GM19025 (cell line): ENCODE results near the gene KNL1.
"Not testable (repeated sequence)": the region's sequence is repeated elsewhere in the genome, so short reads cannot be mapped to it uniquely, and the experiment has no call there.

ENCODE experiments used
- ATAC-seq: cut with Tn5 transposase; IDR thresholded peaks from one replicate; pipeline ENCODE4 v1.9.1; 2021; ENCODE audit warnings: mild to moderate bottlenecking, low read depth, moderate library complexity; ENCODE audit not compliant: unreplicated experiment

Gene KNL1

DNA sequence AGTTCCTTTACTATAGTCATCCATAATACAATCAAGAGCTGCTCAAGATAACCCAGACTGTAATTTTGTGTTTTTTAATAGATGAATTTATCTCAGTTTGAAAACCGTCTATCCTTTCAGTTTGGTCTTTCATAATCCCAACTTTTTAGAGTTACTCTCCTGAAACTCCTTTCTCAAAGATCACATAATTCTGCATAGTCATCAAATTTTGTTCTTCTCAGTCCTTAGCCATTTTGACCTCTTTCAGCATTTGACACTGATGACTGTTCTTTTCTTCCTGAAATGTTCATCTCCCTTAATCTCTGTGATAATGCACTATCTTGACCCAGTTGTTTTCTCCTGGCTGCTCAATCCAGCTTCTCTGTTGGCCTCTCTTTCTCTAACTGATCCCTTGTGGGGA is 53.5 kb downstream of the KNL1 start:
- no peak for ATAC-seq

DNA sequence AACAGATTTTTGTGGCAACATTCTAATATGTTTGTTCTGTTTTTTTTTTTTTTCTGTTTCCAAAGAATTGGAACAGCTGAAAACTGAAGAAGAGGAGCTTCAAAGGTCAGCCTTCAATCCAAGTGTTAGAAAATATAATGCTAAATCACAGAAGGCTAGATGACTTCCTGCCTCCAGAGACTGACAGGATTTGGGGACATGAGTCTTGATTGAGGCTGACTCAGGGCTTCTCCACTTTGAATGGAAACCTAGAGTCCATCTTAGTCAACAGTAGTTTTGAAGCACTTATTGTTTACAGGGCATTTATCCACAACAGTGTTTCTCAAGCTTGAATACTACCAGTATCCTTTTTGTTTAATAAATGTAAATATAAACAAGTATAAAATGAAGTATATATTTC is 56.4 kb downstream of the KNL1 start:
- no peak for ATAC-seq

DNA sequence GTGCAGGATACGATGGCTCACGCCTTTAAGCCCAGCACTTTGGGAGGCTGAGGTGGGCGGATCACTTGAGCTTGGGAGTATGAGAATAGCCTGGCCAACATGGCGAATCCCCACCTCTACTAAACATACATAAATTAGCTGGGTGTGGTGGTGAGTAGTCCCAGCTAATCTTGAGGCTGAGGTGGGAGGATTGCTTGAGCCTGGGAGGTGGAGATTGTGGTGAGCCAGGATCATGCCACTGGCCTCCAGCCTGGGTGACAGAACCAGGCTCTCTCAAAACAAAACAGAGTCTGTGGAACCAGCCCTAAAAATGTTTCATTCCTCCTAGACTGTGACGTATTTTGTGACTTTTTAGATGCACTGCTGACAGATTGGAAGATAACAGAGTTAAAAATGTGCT is 66.6 kb downstream of the KNL1 start:
- no peak for ATAC-seq

DNA sequence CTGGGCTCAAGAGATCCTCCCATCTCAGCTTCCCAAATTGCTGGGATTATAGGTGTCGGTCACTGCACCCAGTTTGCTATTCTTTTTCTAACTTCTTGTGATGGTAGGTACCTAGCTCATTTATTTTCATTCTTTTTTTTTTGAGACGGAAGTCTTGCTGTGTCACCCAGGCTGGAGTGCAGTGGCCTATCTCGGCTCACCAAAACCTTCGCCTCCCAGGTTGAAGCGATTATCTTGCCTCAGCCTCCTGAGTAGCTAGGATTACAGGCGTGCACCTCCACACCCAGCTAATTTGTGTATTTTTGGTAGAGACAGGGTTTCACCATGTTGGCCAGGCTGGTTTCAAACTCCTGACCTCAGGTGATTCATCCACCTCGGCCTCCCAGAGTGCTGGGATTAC is 70.9 kb downstream of the KNL1 start:
- no peak for ATAC-seq

DNA sequence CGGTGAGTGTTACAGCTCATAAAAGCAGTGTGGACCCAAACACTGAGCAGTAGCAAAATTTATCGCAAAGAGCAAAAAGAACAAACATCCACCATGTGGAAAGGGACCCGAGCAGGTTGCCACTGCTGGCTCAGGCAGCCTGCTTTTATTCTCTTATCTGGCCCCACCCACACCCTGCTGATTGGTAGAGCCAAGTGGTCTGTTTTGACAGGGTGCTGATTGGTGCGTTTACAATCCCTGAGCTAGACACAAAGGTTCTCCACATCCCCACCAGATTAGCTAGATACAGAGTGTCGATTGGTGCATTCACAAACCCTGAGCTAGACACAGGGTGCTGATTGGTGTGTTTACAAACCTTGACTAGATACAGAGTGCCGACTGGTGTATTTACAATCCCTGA is 82.2 kb downstream of the KNL1 start:
- not testable (repeated sequence) for ATAC-seq

DNA sequence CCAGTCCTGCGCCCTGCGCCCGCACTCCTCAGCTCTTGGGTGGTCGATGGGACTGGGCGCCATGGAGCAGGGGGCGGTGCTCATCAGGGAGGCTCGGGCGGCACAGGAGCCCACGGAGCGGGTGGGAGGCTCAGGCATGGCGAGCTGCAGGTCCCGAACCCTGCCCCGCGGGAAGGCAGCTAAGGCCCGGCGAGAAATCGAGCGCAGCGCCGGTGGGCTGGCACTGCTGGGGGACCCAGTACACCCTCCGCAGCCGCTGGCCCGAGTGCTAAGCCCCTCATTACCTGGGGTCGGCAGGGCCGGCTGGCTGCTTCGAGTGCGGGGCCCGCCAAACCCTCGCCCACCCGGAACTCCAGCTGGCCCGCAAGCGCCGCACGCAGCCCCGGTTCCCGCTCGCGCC is 82.9 kb downstream of the KNL1 start:
- ATAC-seq: not testable (repeated sequence)

DNA sequence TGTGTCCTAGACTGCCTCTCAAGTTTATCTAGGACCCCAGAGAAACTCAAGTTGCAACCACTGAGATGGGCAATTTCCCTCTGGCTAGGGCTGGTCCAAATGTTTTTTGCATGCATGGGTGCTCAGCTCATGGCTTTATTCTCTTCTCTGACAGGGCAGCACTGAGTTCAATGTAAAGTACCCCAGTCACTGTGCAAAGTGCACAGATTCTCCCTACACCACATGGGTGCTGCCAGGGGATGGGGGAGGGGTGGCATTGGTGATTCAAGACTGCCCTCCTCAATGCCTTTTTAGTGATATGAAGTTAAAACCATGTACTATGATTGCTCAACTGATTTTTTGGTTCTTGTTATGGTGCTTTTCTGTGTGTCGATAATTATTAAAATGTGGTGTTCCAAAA is 86.1 kb downstream of the KNL1 start:
- no peak for ATAC-seq

DNA sequence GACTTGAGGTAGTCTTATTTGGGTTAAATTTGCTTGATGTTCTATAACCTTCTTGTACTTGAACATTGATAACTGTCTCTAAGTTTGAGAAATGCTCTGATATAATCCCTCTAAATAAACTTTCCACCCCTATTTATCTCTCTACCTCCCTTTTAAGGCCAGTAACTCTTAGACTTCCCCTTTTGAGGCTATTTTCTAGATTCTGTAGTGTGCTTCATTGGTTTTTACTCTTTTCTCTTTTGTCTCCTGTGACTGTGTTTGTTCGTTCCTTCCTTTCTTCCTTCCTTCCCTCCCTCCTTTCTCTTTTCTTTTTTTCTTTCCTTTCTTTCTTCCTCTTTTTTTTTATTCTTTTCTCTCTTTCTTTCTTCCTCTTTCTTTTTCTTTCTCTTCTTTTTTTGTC is 86.9 kb downstream of the KNL1 start:
- ATAC-seq: not testable (repeated sequence)

DNA sequence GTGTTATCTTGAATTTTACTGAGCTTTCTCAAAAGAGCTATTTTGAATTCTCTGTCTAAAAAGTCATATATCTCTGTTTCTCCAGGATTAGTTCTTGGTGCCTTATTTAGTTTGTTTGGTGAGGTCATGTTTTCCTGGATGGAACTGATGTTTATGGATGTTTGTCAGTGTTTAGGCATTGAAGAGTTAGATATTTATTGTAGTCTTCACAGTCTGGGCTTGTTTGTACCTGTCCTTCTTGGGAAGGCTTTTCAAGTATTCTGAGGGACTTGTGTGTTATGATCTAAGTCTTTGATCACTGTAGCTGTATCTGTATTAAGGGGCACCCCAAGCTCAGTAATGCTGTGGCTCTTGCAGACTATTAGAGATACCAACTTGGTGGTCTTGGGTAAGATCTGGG is 90.3 kb downstream of the KNL1 start:
- no peak for ATAC-seq

DNA sequence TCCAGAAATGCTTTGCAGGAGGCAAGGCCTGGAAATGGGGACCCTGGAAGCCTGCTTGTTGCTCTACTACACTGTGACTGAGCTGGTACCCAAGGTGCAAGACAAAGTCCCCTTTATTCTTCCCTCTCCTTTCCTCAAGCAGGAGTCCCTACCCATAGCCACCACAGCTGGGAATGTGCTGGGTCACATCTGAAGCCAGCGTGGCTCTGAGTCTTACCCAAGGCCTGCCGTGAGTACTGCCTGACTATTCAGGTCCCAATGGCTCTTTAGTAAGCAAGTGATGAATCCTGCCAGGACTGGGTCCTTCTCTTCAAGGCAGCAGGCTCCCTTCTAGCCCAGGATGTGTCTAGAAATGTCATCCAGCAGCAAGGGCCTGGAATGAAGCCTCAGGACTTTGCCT is 91.3 kb downstream of the KNL1 start:
- ATAC-seq: no peak

DNA sequence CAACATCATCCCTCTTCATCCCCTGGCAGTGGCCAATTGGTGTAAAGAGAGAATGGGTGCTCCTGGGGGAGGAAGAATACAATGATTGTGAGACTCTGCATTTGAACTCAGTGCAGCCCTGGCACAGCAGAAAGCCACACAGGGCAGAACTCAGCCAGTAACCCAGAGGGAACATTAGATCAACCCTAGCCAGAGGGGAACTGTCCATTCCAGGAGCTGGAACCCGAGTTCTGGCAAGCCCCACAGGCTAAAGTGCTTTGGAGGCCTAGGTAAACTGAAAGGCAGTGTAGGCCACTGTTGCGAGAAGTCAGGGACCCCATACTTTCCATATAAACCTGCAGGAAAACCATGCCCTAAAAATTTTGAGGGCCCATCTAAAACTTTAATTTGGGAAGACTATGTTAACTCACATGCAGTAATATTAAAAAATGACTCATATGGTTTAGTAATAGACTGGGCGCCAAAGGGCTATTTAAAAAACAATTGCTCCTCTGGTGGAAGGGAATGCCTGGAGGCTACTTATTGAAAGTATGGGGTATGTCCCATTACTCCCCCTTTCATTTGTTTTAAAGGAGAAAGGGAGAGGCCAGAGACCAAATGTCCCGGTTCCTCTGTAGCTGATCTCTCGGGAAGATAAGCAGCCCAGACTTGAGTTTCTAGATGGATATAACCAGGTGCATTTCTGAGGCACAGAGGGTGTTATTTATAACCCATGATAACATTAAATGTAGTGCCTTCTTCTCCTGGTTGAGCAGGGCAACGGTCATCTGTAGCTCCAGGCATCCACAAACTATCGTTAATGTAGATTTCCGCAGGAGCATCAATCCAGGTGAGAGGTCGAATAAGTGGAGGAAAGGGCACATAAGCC is 95.1 kb downstream of the KNL1 start:
- no peak for ATAC-seq

DNA sequence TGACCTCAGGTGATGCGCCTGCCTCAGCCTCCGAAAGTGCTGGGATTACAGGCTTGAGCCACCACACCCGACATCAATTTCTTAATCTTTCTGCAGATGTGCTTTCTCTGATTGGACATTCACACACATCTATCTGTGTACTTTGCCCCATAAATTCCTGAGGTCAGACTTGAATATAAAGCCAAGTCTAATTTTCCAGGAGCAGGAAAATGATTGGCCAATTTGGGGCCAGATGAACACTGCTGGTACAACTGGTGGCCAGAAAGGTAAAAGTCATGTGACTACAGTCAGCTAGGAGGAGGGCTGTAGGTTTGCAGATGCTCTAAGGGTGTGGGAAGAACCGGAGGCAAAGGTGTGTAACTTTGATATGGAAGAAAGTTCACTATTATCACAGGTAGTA is 97.7 kb downstream of the KNL1 start:
- no peak for ATAC-seq

DNA sequence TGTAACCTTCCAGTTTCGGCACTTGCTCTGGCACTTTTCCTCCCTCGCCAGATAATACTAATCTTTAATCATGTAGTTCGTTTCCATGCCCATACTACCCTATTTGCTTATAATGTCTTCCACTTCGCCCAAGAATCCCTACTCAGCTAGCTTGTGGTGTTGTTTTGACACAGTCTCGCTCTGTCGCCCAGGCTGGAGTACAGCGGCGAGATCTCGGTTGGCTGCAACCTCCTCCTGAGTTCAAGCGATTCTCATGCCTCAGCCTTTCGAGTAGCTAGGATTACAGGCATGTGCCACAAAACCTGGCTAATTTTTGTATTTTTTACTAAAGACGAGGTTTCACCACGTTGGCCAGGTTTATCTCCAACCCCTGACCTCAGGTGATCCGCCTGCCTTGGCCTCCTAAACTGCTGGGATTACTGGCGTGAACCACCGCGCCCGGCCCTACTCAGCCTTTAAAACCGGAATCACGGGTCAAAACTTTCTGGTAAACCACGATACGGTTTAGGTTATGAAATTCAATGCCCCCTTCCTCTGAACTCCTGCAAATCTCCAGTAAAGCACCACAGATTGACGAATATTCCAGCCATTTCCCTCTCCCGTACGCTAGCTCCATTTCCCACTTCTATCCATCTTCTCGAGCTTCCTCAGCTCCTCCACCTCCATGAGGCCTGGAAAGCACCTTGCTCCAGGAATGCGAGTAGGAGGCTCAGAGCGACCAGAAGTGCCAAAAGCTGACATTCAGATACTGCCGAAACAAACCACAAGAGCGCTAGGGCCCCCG is 100.0 kb downstream of the KNL1 start:
- ATAC-seq: no peak

DNA sequence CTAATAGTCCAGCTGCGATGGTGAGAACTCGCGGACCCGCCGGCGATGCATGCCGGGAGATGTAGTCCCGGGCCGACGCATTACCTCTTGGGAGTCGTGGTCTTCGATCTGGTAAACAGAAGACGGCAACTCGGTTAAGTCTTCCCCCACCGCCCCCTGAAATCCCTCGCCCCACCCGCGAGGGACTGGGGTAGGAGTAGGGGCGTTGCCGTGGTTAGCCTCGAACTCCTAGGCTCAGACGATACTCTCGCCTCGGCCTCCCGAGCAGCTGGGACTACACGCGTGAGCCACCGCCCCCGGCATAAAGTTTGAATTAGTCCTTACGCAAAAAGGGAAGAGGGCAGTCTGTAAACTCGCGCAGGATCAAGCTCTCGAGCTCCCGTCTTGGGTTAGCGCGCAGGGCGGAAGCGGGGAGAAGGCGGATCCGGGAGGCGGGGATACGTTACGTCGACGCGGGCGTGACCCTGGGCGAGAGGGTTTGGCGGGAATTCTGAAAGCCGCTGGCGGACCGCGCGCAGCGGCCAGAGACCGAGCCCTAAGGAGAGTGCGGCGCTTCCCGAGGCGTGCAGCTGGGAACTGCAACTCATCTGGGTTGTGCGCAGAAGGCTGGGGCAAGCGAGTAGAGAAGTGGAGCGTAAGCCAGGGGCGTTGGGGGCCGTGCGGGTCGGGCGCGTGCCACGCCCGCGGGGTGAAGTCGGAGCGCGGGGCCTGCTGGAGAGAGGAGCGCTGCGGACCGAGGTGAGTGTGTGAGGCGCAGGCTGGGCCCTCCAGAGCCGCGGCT is 100.8 kb downstream of the KNL1 start, which contains the start of gene RAD51:
TSS of gene RAD51 (plus strand) at position 487 of the 781 bp plus-strand sequence. CDS start 3,585 bp downstream, outside the sequence.
- peak; percentile 86 for ATAC-seq

DNA sequence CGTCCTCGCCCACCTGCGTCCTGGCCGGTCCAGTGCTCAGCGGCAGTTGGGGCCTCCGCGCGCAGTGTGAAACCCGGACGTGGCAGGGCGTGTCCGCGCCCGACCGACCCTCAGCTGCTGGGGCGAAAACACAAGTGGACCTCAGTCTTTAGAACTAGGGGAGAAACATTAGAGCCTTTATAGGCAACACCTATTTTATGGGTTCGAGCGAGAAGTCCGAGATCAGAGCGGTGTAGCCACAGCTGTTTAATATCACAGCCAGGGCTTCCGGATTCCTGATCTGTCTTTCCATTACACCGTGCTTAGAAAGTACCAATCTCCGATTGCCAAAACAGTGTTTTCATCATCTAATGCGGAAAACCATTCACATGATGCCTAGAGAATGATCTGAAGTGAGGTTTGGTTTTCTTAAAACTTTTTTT is 101.4 kb downstream of the KNL1 start:
- ATAC-seq: peak; percentile 28

DNA sequence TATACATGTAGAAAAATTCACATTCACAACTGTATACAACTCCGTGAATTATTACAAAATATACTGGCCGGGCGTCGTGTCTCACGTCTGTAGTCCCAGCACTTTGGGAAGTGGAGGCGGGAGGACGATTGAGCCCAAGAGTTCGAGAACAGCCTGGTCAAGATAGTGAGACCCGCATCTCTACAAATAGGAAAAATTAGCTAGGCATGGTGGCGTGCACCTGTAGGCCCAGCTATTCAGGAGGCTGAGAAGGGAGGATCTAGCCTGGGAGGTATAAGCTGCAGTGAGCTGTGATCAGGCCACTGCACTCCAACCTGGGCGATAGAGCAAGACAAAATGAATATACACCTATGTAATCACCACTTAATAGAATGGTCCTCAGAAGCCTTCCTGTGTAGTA is 102.2 kb downstream of the KNL1 start:
- no peak for ATAC-seq

DNA sequence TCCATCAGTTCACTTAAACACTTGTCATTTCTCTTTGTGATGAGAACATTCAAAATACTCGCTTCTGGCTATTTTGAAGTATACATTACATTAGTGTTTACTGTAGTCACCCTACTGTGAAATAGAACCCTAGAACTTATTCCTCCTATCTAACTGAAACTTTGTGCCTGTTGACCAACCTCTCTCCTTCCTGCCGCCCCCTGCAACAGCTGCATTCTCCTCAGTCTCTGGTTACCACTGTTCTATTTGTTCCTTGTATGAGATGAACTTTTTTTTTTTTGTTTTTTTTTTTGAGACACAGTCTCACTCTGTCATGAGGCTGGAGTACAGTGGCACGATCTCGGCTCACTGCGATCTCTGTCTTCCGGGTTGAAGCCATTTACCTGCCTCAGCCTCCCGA is 103.9 kb downstream of the KNL1 start:
- no peak for ATAC-seq

DNA sequence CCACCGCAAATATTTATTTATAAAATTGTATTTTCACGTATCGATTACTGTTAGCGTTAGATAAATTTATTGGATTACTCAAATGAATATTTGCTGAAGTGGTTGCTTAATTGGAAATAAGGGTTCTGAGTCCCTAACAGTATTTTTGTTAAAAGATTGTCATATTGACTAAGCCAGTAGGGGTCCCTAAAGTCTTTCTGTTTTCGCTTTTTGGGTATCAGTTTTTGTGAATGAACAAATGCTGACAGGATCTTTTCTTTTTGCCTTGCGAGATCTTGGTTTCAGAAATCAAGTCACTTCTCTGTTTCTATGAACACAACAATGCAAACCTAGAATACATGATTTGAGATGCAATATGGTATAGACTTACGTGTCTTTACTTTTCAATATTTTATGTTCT is 108.0 kb downstream of the KNL1 start:
- ATAC-seq: no peak

DNA sequence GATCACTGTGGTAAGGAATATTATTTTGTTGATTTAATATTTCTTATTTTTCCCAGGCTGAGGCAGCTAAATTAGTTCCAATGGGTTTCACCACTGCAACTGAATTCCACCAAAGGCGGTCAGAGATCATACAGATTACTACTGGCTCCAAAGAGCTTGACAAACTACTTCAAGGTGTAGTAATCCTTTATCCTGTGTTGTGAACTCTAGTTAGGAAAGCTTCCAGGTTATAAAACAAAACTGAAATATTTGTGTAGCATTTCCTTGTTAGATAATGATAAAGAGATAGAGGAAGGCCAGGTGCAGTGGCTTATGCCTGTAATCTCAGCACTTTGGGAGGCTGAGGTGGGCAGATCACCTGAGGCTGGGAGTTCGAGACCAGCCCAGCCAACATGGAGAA is 112.1 kb downstream of the KNL1 start:
- ATAC-seq: no peak
